GM18505 (cell line): ENCODE results near the gene LTBP1.

ENCODE experiments used
- ATAC-seq: cut with Tn5 transposase; IDR thresholded peaks from one replicate; pipeline ENCODE4 v1.9.1; 2021; ENCODE audit not compliant: unreplicated experiment
- POLR2A ChIP-seq: IDR thresholded peaks from 4 replicates; pipeline ENCODE4 v1.6.1; 2011; ENCODE audit warnings: borderline replicate concordance; ENCODE audit not compliant: insufficient read depth, insufficient read length; ENCODE audit errors: extremely low read depth

Gene LTBP1

GRCh38 chr2:32923109-32923508 lies 23.6 kb upstream of the LTBP1 start:
- no peak for ATAC-seq
- no peak for TF ChIP-seq POLR2A

- no peak for TF ChIP-seq POLR2A
- no peak for ATAC-seq
These were observed 21.4 kb upstream of the LTBP1 start for GRCh38 chr2:32925283-32925815.

- no peak for TF ChIP-seq POLR2A
- no peak for ATAC-seq
These were observed 20.6 kb upstream of the LTBP1 start for GRCh38 chr2:32925976-32926707.

DNA sequence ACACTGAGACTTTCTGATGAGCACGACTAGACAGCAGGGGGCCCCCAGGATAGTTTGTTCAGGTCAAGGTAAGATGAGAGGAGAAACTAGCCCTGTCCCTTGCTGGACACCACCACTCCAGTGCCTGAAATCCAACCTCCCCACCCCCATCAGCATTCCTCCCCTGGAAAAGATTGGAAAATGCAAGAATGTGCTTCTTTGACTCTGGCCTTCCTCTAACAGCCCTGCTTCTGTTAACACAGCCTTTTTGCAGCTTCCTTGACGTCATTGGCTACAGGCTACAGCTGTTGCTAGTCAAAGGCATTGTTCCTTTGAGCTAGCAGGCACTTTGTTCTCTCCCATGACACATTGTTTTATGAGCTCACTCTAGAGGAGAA lies 20.1 kb upstream of the LTBP1 start:
- TF ChIP-seq POLR2A, result no peak
- ATAC-seq, result no peak

- ATAC-seq, result no peak
- TF ChIP-seq POLR2A, result no peak
These were observed 16.3 kb upstream of the LTBP1 start for GRCh38 chr2:32930436-32930835.

DNA sequence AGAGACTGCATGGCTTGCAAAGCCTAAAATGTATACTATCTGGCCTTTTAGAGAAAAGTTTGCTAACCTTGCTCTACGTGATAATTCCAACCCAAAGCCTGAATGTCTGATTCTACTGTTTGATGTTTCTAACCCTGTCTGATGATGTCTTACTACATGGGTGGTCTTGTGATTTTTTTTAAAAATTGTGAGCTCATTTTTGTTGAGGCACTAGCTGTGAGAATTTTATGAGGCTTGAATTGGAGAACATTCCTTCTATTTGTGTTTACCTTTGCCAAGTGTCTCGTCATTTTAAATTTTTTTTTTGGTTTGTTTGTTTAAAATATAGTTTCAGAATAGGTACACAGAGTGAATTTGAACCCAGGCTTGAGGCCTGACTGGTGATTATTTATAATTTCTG lies 15.2 kb upstream of the LTBP1 start:
- no peak for ATAC-seq
- TF ChIP-seq POLR2A, result no peak

GRCh38 chr2:32931945-32932709 lies 14.6 kb upstream of the LTBP1 start:
- ATAC-seq, result no peak
- TF ChIP-seq POLR2A, result no peak

- no peak for ATAC-seq
- no peak for TF ChIP-seq POLR2A
These were observed 13.7 kb upstream of the LTBP1 start for GRCh38 chr2:32932825-32933755.

- TF ChIP-seq POLR2A, result no peak
- no peak for ATAC-seq
These were observed 13.0 kb upstream of the LTBP1 start for GRCh38 chr2:32933756-32934095.

DNA sequence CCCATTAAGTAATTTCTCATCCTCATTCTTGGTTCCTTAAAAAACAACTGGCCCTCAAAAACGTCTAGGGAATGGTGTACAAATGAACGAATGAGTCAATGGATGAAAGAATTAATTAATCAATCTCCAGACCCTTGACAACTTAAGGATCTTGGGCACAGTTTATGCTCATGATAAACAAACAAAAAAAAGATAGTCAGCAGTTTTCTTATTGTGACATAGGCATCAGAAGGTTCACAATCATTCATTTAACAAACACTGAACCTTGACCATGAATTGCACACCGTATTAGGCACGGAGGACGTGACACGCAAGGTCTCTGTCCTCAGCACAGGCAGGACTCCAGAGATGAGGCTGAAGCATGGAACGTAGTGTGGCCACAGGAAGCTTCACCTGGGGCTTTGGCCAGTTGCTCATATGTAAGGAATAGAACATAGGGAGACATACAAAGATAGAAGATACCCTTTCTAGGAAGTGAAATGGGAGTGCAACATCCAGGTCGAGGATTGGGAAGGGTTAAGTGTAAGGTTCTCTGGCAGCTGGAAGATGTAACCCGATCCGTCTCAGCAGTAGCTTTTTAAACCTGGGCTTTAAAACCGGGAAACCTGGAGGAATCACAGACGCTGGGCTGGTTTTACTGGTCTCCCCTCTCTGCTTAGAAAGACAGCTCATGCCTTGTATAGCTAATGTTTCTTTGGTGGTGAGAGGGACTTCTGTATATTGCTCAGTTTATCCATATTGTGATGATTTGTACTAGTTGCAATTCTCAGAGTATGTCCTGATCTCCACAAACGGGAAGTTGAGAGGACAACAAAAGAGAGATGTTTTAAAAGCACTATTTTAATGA lies 8.9 kb upstream of the LTBP1 start:
- no peak for TF ChIP-seq POLR2A
- ATAC-seq, result no peak

DNA sequence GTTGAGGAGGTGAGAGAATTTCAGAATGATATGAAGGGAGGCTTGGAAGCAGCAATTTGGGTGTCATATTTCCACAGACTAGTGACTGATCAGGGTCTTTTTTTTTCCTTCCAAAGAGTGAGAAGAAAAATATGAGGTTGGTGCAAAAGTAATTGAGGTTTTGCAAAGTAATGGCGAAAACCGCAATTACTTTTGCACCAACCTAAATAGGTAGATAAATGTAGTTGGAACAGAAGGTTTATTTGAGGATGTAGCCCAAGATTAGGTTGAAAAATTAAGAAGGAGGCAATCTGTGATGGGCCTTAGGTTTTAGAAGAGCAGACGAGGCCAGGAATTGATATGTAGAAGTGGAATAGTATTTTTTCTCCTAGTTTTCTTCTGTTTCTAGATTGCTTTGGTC lies 7.8 kb upstream of the LTBP1 start:
- no peak for TF ChIP-seq POLR2A
- ATAC-seq, result no peak

DNA sequence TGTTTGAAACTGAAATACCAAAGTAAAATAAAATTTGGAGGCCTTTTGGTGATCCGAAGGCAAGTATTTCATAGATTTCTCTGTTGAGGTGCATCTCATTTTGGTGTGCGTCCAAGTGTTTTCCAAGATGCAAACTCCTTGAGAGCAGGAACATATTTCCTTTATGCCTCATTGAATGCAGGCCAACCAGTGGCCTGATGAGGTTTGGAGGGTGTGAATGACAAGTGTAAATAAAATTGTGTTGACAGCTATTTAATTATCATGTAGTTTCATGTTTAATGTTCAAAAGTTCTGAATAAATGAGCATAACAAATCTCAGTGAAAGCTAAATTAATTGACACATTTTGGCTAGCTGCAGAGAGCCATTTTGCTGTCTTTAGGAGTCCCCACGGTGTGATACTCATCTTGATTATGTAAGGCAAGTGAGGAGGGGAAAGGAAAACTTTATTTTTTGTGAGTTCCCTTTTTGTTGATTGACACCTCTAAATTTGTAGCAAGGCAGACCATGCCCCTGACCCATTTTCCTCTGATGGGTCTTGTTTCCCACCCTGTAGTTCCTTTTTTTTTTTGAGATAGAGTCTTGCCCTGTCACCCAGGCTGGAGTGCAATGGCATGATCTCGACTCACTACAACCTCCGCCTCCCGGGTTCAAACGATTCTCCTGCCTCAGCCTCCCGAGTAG lies 6.3 kb upstream of the LTBP1 start:
- no peak for TF ChIP-seq POLR2A
- ATAC-seq, result no peak
